HG02884 (cell line): ENCODE data around the gene EIF4G1.
A peak's percentile ranks its signal among the peaks of the same experiment; 100 is the strongest.
"Not testable (repeated sequence)": the region's sequence is repeated elsewhere in the genome, so short reads cannot be mapped to it uniquely, and the experiment has no call there.

ENCODE experiments used
- ATAC-seq: cut with Tn5 transposase; IDR thresholded peaks from one replicate; pipeline ENCODE4 v1.9.1; 2021; ENCODE audit warnings: mild to moderate bottlenecking, moderate library complexity; ENCODE audit not compliant: unreplicated experiment

The EIF4G1 gene

DNA sequence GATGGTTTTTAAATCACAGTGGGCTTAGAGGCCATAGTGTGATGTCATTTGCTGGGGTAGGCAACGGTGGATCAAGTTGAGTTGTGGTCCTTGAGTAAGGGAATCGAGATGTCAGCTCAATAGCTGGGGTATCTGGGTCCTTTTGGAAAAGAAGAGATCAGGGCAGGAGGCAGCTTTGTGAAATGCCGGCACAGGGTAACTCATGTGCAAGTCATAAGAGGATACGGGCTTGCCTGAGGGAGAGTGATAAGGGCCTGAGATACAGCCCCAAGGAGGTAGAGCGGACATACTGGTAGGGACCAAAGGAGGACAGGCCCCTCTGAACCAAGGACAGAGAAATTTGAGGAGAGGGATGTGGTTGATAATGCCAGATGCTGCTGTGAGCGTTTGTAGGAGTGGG, 18.8 kb downstream of the EIF4G1 start:
- no peak for ATAC-seq

DNA sequence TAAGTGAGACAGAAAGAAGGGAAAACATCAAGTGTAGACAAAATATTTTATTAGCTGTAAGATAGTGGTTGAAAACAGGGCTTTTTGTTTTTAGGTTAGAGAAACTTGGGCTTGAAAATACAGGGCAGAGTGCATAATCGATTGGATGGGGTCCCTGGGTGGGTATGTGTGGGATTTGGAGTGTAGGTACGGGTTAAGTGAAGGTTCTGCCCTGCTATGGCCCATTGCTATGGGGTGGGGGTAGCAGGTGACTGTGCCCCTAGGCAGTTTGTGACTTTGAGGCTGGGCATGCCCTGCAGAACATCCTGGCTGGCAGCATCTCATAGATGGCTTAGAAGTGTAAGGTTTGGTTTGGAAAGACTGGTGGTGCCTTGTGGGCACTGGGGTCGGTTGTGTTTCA, 19.3 kb downstream of the EIF4G1 start:
- ATAC-seq = no peak

- ATAC-seq = no peak
Observed at GRCh38 chr3:184334470-184335158, 20.2 kb downstream of the EIF4G1 start.

- peak; percentile 15 for ATAC-seq
Observed at GRCh38 chr3:184335291-184335660, 20.9 kb downstream of the EIF4G1 start.

DNA sequence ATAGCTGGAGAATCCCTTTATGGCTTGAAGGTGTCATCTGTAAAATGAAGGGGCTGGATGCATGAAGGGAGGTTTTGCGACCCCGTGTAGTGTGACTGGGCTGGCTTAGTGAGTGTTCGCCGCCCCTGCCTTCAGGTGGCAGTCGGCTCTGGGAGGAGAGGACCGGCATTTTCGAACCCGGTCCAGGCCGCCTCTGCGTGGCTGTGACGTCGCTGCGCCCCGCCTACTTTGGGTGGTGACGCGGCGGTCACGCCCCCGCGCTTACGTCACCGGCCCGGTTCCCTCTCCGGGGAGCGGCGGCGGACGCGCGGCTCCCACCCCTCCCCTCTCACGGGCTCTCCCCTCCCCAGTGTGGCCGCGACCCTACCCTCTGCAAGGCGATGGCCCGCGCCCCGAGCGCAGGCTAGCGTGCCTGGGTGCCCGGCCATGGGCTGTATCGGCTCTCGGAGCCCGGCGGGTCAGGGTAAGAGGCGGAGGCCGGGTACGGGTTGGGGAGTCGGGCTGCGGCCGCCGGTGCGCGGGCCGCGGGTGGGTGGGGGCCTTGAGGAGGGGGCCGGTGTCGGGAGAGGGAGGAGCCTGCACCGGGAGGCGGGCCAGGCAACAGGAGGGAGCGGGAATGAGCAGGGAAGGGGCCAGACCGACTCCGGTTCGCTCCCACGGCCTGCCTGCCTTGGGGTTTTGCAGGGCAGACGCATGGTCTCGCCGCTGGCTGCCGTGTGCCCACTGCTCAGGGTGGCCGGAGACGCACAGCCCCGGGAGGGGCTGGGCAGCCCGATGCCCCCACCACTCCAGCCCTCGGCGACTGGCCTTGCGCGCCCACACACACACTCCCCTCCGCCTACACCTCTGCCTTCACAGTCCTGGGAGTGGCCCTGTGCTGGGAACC, 21.5 kb downstream of the EIF4G1 start:
- ATAC-seq = peak; percentile 58

- ATAC-seq = no peak
Observed at GRCh38 chr3:184336547-184337398, 22.4 kb downstream of the EIF4G1 start.

- ATAC-seq = no peak
Observed at GRCh38 chr3:184337399-184337714, 23.0 kb downstream of the EIF4G1 start, which contains the start of gene FAM131A. Gene FAM131A (plus strand): TSS chr3:184337600. CDS start chr3:184337631, 31 bp downstream.

DNA sequence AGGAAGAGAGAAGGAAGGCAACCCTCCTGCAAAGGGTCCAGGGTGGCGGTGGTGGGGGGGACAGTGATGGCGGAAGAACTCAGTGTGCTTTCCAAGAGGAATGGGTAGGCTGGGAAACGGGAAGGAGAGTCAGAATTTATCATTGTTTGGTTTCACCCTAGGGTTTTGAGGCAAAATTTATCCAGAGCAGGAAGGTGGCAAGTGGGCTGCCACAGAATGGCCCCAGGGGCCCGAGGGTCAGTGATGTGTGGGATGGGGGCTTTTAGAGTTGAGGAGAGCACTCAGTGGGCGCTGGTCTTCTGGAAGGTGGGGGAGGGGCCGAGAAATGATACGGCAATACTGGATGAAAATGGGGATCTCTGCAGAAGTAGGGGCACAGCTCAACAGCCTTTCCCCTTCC, 23.6 kb downstream of the EIF4G1 start:
- no peak for ATAC-seq

DNA sequence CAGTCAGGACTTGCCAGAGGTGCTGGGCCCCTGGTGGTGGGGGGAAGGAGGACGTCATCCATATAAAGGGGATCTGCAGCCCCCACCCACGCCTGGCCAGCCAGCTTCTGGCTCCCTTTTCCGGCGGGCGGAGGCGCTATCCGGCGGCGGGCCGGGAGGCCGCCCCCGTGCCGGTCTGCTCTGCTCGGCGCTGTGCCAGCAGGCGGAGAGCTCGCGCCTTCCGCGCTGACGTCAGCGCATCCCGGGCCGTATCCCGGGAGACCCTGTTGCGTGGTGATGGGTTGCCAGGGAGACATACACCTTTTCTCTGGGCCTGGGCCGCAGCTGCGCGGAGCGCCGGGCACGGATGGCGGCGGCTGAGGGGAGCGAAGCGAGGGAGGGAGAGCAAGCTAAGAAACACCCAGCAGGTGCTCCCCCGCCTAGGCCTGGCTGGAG, 24.1 kb downstream of the EIF4G1 start:
- no peak for ATAC-seq

DNA sequence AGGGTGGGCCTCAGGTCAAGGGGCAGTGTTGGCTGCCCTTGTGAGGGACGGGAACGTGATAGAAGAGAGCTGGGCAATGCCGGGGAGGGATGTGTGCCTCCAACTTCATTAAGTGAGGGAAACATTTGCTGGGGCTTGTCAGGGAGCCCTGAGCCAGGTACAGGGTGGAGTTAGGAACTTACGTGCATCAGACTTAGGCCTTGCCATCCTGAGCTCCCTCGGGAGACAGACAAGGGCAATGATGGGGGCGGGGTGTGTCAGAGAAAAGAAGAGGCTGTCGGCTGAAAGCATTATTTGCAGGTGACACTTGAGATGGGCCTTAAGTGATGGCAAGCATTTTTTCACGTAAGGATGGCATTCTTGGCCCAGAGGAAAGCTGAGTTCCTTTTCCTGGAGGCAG, 24.6 kb downstream of the EIF4G1 start:
- no peak for ATAC-seq

DNA sequence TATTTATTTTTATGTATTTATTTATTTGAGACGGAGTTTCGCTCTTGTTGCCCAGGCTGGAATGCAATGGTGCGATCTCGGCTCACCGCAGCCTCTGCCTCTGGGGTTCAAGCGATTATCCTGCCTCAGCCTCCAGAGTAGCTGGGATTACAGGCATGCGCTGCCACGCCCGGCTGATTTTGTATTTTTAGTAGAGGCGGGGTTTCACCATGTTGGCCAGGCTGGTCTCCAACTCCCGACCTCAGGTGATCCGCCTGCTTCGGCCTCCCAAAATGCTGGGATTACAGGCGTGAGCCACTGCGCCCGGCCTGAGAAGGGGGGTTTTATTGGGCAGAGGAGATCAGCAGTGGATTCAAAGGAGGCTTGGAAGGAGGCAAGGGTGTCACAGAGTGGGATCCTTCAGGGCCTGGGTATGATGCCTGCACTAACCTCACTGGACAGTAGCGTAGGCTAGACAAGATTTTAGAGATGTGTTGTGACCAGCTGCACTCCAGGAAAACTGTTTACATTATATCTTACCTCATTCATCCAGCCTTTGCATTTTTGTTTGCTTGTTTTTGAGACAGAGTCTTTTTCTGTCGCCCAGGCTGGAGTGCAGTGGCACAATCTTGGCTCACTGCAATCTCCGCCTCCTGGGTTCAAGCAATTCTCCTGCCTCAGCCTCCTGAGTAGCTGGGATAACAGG, 25.2 kb downstream of the EIF4G1 start:
- not testable (repeated sequence) for ATAC-seq

DNA sequence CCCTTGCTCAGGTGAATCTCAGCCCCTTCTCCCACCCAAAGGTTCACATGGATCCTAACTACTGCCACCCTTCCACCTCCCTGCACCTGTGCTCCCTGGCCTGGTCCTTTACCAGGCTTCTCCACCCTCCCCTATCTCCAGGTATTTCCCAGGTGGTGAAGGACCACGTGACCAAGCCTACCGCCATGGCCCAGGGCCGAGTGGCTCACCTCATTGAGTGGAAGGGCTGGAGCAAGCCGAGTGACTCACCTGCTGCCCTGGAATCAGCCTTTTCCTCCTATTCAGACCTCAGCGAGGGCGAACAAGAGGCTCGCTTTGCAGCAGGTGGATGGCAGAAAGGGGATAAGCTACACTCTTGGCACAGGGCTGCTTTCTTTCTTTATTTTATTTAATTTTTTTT, 27.5 kb downstream of the EIF4G1 start:
- ATAC-seq = no peak

GRCh38 chr3:184343200-184343876, 28.9 kb downstream of the EIF4G1 start:
- no peak for ATAC-seq

DNA sequence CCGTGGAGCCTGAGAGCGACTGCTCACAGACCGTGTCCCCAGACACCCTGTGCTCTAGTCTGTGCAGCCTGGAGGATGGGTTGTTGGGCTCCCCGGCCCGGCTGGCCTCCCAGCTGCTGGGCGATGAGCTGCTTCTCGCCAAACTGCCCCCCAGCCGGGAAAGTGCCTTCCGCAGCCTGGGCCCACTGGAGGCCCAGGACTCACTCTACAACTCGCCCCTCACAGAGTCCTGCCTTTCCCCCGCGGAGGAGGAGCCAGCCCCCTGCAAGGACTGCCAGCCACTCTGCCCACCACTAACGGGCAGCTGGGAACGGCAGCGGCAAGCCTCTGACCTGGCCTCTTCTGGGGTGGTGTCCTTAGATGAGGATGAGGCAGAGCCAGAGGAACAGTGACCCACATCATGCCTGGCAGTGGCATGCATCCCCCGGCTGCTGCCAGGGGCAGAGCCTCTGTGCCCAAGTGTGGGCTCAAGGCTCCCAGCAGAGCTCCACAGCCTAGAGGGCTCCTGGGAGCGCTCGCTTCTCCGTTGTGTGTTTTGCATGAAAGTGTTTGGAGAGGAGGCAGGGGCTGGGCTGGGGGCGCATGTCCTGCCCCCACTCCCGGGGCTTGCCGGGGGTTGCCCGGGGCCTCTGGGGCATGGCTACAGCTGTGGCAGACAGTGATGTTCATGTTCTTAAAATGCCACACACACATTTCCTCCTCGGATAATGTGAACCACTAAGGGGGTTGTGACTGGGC, 30.3 kb downstream of the EIF4G1 start:
- no peak for ATAC-seq

DNA sequence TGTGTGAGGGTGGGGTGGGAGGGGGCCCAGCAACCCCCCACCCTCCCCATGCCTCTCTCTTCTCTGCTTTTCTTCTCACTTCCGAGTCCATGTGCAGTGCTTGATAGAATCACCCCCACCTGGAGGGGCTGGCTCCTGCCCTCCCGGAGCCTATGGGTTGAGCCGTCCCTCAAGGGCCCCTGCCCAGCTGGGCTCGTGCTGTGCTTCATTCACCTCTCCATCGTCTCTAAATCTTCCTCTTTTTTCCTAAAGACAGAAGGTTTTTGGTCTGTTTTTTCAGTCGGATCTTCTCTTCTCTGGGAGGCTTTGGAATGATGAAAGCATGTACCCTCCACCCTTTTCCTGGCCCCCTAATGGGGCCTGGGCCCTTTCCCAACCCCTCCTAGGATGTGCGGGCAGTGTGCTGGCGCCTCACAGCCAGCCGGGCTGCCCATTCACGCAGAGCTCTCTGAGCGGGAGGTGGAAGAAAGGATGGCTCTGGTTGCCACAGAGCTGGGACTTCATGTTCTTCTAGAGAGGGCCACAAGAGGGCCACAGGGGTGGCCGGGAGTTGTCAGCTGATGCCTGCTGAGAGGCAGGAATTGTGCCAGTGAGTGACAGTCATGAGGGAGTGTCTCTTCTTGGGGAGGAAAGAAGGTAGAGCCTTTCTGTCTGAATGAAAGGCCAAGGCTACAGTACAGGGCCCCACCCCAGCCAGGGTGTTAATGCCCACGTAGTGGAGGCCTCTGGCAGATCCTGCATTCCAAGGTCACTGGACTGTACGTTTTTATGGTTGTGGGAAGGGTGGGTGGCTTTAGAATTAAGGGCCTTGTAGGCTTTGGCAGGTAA, 31.1 kb downstream of the EIF4G1 start:
- no peak for ATAC-seq

GRCh38 chr3:184346480-184347190, 32.2 kb downstream of the EIF4G1 start:
- ATAC-seq = no peak

DNA sequence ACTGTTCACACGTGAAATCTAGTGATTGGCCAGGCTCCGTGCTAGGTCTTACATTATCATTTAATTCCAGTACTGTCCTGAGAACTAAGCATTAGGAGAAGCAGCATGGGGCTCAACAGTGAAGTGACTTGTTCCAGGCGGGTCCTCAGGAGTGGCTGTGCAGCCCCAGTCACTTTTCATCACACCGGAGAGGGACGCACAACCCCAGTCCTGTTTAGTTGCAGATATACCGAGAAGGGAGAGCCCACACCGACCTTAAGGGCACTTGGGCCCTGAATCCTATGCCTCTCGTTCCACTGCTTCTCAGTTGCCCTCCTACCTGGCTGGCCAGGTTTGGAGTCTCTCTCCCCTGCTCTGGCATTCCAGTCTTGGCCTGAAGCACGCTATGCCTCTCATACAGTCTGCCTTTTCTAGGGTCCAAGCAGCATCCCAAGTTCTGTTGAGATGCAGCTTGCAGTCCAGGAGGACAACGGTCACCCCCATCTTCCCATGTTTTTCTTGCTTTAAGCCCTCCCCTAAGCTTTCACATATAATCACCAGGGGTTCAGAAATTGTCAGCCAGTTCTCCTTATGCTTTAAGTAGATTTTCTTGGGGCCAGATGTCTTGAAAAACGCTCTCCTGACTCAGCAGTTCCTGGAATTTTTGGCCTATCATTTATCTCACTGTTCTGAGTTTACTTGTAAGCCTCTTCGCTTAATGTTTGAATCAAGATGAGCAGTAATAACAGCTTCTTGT, 33.1 kb downstream of the EIF4G1 start:
- no peak for ATAC-seq

- no peak for ATAC-seq
Observed at GRCh38 chr3:184348057-184348382, 33.6 kb downstream of the EIF4G1 start.
